GM18873 (cell line): ENCODE measurements around the gene MAMDC4.
"Not testable (repeated sequence)": the region's sequence is repeated elsewhere in the genome, so short reads cannot be mapped to it uniquely, and the experiment has no call there.

Experiments used
- ATAC-seq: cut with Tn5 transposase; IDR thresholded peaks from one replicate; pipeline ENCODE4 v1.9.1; 2021; ENCODE audit warnings: mild to moderate bottlenecking, moderate library complexity, moderate number of reproducible peaks; ENCODE audit not compliant: unreplicated experiment, low FRiP score

Gene MAMDC4

GRCh38 chr9:136860529-136860928 is 8.4 kb downstream of the MAMDC4 start:
- ATAC-seq = no peak

GRCh38 chr9:136860933-136861873 is 9.1 kb downstream of the MAMDC4 start:
- ATAC-seq = no peak

GRCh38 chr9:136861874-136862457 is 9.8 kb downstream of the MAMDC4 start:
- no peak for ATAC-seq

DNA sequence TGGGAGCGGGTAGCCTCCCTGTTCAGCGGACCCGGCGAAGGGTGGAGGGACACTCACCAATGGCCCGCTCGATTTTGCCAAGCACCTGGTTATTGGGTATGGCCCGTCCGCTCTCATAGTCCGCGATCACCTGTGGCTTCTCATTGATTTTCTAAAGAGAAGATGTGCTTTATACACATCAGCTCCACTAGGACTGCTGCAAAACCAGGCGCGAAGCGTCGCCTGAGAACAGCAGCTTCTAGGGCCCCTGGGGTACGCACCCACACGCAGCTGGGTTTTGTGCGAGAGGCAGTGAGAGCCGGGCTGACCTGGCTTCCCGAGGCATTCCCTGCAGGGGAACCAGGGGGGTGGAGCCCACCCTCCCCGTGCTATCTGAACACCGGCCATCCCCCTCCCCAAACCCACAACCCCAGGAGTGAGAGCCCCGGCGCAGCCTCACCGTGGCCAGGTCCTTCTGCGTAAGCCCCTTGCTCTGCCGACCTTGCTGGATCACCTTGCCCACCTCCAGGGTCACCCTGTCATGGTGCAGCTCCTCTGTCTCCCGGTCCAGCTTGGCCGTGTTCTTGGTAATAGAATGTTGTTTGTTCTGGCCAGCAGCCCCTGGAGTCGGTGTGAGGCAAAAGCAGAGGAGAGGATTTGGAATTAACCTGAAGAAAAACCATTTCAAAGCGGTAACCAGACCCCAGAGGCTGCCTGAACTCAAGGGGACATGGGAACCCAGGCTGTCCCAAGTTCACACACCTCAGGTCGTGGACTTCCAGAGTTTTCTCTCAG is 10.9 kb downstream of the MAMDC4 start:
- no peak for ATAC-seq

- no peak for ATAC-seq
Measured at GRCh38 chr9:136863623-136864273, 11.6 kb downstream of the MAMDC4 start.

DNA sequence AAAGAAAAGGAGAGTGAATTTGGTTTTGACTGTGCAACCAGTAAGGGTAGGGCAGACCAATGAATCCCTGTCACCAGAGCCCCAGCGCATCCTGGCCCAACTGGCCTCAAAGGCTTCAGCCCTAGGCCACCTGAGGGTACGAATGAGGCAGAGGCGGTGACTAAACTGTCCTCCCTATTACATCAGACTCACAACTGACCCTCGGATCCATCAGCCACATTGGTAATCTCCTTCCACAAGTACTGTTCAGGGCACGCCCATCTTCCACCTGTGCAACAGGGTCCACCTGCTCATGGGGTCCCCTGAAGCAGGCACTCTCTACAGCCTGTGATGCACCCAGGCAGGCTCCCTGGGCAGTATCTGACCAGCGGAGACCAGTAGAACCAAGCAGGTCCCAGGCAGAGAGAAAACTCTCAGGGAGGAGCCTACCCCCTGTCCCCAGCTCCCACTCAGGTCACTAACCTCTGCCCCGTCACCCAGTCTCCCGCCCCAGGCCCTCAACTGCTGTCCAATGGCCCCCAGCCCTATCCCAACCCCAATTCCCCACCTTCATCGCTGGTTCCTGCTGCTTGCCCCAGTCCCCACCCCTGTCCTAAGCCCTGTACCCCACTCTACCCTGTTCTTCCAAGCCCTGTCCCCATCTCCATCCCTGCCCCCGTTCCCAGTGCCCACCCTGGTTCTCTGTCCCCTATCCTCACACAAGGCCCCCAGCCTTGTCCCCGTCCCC is 13.1 kb downstream of the MAMDC4 start:
- no peak for ATAC-seq

DNA sequence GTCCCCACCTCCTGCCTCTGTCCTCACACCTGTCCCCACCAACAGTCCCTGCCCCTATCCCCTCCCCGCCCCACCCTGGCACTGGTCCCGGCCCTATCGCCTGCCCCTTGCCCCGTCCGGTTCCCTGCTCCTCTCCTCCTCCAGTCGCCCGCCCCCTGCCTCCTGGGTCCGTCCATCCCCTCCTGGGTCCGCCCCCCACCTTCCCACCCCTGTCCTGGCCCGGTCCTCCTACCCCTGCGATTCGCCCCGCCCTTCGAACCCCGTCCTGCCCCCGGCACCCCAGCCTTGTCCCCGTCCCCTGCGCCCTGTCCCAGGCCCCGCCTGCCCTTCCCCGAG is 13.6 kb downstream of the MAMDC4 start:
- ATAC-seq = no peak

- not testable (repeated sequence) for ATAC-seq
Measured at GRCh38 chr9:136866898-136867421, 14.8 kb downstream of the MAMDC4 start.

DNA sequence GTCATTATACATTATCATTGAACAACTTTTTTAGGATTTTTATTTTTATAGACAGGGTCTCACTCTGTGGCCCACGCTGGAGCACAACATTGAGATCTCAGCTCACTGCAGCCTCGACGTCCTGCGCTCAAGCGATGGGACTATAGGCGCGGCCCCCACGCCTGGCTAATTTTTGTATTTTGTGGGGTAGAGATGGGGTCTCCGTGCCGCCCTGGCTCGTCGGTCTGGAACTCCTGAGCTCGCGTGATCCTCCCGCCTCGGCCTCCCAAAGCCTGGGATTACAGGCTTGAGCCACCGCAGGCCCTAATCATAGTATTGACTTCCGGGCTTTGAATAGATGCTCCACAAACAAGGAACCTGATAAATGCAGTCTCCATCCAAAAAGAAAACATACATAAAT is 15.3 kb downstream of the MAMDC4 start:
- ATAC-seq = no peak

DNA sequence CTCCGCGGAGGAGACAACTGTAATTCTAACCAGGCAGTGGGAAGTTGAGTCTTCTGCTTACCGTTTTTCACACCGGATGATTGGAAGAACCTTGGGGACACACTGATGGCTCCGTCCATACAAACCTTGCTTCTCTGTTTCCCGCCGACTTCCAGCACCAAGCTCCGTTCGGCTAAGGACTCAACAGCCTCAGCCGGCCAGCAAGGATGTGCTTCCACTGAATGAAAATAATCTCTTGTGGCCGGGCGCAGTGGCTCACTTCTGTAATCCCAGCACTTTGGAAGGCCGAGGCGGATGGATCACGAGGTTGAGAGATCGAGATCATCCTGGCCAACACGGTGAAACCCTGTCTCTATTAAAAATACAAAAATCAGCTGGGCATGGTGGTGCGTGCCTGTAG is 15.8 kb downstream of the MAMDC4 start:
- ATAC-seq = no peak

DNA sequence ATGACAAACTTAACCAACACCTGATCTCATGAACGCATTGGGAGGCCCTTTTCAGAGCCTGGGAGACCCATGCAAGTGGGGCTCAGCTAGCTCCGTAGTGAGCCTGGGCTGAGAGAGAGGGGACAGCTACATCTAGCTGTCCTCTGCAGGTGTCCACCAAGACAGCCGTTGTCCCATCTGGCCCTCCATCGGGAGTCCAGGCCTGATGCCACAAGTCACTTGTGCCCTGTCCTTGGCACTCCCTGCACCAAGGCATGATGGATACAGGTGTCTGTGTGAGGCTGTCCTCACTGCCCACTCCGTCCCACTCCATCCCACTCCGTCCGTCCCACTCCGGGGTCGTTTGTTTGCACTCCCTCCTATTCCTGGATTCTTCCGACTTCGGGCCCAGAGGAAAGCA is 16.5 kb downstream of the MAMDC4 start:
- ATAC-seq = no peak

GRCh38 chr9:136869611-136870010 is 17.5 kb downstream of the MAMDC4 start:
- ATAC-seq = not testable (repeated sequence)

DNA sequence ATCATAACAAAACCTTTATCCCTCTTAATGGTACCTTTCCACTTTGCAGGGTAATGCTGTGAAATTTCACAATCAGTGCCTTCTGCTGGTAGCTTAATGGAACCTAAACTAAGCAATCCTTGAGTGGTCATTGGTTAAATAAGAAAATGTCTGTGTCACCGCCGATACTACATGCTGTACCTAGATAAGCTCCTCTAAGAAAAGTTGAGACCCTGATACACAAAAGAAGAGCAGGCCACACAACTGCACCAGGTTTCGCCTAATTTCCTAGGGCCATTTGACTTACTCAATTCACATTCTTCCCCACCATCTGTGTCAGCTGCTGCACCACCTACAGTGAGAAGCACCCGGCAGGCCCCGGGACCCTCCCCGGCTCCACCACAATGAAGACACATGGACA is 23.0 kb downstream of the MAMDC4 start:
- ATAC-seq = no peak

DNA sequence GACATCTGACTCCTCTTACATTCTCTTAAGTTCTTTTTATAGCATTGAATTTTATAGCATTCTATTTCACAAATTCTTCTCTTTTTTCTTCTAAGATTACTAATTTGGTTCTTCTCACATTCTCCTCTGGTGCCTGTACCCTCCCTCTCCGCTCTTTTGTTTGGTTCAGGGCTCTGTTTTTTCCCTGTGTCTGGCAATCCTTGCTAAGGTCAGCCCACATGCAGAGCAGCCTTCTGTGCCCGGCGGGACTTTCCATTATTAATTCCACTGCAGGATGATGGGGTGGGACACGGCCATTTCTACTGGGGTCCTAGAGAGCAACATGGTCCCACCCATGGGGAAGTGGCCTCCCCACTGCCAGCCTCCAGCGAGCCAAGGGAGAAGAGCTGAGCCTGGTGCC is 24.3 kb downstream of the MAMDC4 start:
- ATAC-seq = no peak

GRCh38 chr9:136880651-136881050 is 28.5 kb downstream of the MAMDC4 start:
- ATAC-seq = no peak

- no peak for ATAC-seq
Measured at GRCh38 chr9:136881691-136882108, 29.6 kb downstream of the MAMDC4 start.

GRCh38 chr9:136882109-136882946 is 30.2 kb downstream of the MAMDC4 start:
- ATAC-seq = no peak

GRCh38 chr9:136882947-136883283 is 30.8 kb downstream of the MAMDC4 start:
- ATAC-seq = not testable (repeated sequence)

DNA sequence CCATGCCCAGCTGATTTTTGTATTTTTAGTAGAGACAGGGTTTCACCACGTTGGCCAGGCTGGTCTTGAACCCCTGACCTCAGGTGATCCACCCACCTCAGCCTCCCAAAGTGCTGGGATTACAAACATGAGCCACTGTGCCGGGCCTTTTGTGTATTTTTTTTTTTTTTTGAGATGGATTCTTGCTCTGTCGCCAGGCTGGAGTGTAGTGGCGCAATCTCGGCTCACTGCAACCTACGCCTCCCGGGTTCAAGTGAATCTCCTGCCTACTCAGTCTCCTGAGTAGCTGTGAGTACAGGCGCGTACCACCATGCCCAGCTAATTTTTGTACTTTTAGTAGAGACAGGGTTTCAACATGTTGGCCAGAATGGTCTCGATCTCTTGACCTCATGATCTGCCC is 31.5 kb downstream of the MAMDC4 start:
- not testable (repeated sequence) for ATAC-seq
